BE2C (cell line): ENCODE data around the gene PBX2.

ENCODE experiments used
- DNase-seq: peaks from one replicate; pipeline ENCODE4 v3.0.0-alpha.2; 2020
- H3K27me3 ChIP-seq: fragments of 250-450 bp; sonication (Bioruptor Pico); 2 replicates; pipeline ENCODE4 v1.5.1; 2020; ENCODE audit warnings: mild to moderate bottlenecking
- H3K36me3 ChIP-seq: fragments of 250-450 bp; sonication (Bioruptor Pico); 2 replicates; pipeline ENCODE4 v1.5.1; 2020; ENCODE audit warnings: mild to moderate bottlenecking
- H3K4me1 ChIP-seq: fragments of 250-450 bp; sonication (Bioruptor Pico); 2 replicates; pipeline ENCODE4 v1.5.1; 2020
- H3K4me3 ChIP-seq: 2 replicates; pipeline ENCODE4 v1.5.1; 2011; ENCODE audit warnings: low read depth, low read length
- H3K9me3 ChIP-seq: fragments of 250-450 bp; sonication (Bioruptor Pico); 2 replicates; pipeline ENCODE4 v1.5.1; 2020
- TF ChIP-seq, protein P1 (sequence below): IDR thresholded peaks from 2 replicates; pipeline ENCODE4 v1.5.1; 2012; ENCODE audit warnings: mild to moderate bottlenecking, low read depth, low read length

PBX2 gene

DNA sequence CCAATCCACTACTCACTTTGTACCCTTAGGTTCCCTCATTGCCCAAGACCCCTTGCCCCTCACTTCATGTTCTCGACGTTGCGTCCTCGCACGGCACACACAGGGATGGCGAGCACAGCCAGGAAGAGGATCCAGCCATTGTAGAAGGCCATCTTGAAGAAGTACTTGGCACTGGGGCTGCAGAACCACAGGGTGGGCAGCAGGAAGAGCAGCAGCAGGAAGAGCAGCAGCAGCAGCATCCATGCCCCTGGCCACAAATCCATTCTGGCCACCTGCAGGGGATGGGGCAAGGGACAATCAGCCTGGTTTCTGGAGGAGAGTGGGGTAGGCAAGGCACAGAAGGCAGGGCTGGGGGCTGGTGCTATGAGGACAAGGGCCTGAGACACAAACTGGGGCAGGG is 18.8 kb downstream of the PBX2 start:
- no peaks in the 10 kb centered on the region for H3K9me3 ChIP-seq
- peaks cover 47% of the 10 kb centered on the region for H3K36me3 ChIP-seq
- no peaks in the 10 kb centered on the region for H3K27me3 ChIP-seq
- no peaks in the 10 kb centered on the region for H3K4me1 ChIP-seq
- H3K4me3 ChIP-seq: no peak overlapping the region
- DNase-seq: no peak
- TF ChIP-seq, protein P1, sequence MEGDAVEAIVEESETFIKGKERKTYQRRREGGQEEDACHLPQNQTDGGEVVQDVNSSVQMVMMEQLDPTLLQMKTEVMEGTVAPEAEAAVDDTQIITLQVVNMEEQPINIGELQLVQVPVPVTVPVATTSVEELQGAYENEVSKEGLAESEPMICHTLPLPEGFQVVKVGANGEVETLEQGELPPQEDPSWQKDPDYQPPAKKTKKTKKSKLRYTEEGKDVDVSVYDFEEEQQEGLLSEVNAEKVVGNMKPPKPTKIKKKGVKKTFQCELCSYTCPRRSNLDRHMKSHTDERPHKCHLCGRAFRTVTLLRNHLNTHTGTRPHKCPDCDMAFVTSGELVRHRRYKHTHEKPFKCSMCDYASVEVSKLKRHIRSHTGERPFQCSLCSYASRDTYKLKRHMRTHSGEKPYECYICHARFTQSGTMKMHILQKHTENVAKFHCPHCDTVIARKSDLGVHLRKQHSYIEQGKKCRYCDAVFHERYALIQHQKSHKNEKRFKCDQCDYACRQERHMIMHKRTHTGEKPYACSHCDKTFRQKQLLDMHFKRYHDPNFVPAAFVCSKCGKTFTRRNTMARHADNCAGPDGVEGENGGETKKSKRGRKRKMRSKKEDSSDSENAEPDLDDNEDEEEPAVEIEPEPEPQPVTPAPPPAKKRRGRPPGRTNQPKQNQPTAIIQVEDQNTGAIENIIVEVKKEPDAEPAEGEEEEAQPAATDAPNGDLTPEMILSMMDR: no peak

DNA sequence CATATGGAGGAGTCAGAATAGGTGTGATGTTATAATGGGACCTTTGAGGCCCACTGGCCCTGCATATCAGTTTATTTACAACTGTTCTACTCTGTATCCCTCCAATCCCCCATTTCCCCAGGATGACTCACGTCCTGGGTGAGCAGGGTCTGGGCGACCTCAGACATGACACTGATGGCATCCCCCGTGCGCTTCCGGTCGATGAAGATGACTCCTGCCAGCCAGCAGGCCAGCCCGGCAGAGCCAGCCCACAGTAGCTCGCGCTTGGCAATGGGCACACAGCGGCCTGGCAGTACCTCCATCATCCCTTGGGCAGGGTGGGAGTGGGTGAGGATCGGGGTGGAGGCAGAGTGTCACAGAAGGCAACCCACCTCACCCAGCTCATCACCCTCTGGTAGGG is 19.7 kb downstream of the PBX2 start:
- H3K9me3 ChIP-seq: no peaks in the 10 kb centered on the region
- peaks cover 47% of the 10 kb centered on the region for H3K36me3 ChIP-seq
- TF ChIP-seq, protein P1: no peak
- no peaks in the 10 kb centered on the region for H3K27me3 ChIP-seq
- DNase-seq: no peak
- no peaks in the 10 kb centered on the region for H3K4me1 ChIP-seq
- no peak overlapping the region for H3K4me3 ChIP-seq

DNA sequence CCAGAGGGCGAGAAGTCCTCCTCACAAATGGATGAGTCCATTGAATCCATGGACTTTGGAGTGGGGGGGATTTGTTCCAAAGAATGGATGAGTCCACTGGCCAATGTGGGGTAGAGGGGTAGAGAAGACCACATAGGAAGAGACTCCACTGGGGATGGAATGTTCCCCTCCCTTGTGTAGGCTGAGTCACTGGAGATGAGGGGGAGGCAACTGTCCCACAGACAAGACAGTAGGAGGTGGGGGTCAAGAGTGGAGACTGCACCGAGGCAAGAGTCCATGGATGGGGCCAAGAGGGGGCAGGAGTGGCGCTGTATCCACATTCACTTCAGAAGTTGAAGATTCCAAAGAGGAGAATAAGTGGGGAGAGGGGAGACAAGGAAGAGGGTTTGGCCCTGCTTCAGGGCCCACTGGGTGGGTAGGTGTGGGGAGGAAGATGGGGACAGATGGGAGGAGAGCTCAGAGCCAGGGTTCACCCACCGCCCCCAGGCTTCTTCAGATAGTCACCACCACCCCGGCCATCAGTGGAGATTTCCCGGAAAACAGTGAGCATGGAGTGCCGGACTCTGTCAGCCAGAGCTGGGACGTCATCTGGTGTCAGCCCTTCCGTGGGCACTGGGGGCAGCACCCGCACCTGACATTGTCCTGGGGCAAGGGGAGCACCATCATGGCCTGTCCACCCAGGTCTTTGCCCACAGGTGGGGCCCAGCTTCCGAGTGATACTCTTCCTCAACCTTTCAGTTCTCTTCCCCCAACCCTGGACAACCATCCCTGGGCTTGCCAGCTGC is 21.0 kb downstream of the PBX2 start:
- no peak for DNase-seq
- Histone ChIP-seq H3K36me3 (peaks cover 47% of the 10 kb centered on the region), H3K4me1 (no peaks in the 10 kb centered on the region), H3K4me3 (no peak overlapping the region), H3K9me3 (no peaks in the 10 kb centered on the region), H3K27me3 (no peaks in the 10 kb centered on the region)
- TF ChIP-seq, protein P1: no peak

DNA sequence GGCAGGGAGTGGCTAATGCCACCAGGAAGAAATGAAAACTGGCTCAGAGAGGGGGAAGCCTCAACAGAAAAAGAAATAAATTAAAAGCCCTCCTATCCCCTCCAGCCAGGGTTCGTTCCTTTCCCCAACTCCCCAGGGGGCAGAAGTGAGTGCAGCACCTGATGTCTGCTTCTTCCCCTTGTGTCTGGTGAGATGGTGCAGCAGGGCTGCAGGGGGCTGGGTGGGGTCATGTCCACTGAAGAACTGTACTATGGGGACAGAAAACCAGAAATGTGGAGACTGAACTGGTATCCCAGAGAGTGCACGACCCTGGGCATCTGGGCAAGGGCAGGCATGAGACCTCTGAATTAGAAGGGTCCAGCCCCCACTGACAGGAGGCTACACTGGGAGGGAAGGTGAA is 21.7 kb downstream of the PBX2 start:
- Histone ChIP-seq H3K27me3 (no peaks in the 10 kb centered on the region), H3K4me1 (no peaks in the 10 kb centered on the region), H3K4me3 (no peak overlapping the region), H3K36me3 (peaks cover 47% of the 10 kb centered on the region), H3K9me3 (no peaks in the 10 kb centered on the region)
- TF ChIP-seq, protein P1: no peak
- no peak for DNase-seq

DNA sequence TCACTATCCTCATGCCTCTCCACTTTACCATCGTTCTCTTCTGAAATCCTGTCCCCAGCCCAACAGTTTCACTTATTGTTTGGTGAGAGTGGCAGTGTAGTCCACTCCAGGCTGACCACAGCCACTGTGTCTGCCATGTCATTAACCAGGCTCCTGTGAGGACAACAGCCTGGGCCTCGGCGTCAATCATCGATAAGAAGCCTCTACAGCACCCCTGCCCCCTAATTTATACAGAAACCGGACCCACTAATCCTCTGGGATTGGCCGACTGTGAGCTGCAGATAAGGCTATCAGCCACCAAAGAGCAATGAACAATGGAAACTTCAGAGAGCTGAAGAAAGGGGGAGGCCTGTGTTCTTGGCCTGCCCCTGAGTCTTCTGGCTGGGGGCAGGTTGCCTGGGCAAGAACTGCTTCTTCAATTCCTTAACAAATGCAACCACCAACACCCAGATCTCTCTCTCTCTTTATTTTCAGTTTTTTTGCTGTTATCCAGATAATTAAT is 22.2 kb downstream of the PBX2 start:
- DNase-seq: no peak
- no peaks in the 10 kb centered on the region for H3K9me3 ChIP-seq
- H3K4me3 ChIP-seq: no peak overlapping the region
- H3K36me3 ChIP-seq: peaks cover 47% of the 10 kb centered on the region
- TF ChIP-seq, protein P1: no peak
- H3K27me3 ChIP-seq: no peaks in the 10 kb centered on the region
- H3K4me1 ChIP-seq: no peaks in the 10 kb centered on the region

DNA sequence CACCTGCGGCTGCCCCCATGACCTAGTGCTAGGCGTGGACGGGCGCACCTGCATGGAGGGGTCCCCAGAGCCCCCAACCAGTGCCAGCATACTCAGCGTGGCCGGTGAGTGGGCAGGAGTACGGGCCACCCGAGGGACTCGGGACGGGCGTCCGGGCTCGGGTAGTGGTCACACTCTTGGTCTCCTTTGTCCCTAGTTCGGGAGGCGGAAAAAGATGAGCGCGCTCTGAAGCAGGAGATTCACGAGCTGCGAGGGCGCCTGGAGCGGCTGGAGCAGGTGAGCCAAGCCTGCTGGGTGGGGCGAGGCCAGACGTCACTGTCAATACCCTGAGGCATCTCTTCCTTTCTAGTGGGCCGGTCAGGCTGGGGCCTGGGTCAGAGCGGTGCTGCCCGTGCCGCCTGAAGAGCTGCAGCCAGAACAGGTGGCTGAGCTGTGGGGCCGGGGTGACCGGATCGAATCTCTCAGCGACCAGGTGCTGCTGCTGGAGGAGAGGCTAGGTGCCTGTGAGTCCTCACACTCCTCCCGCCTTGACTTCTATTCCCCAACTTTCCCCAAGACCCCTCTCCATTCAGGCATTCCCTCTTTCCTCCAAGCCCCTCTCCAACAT is 22.7 kb downstream of the PBX2 start:
- Histone ChIP-seq H3K27me3 (no peaks in the 10 kb centered on the region), H3K9me3 (no peaks in the 10 kb centered on the region), H3K4me3 (no peak overlapping the region), H3K4me1 (no peaks in the 10 kb centered on the region), H3K36me3 (peaks cover 47% of the 10 kb centered on the region)
- TF ChIP-seq, protein P1: no peak
- no peak for DNase-seq
